Ascending aorta (tissue), 2 donors: ENCODE results near the gene IGSF3. TPM values are rescaled to one million over a fixed set of nuclear protein-coding genes. Genes with fewer than 3 reads are reported as not detected.

Experiments used
- DNase-seq, 2 donors: peaks; one replicate each; pipeline ENCODE4 v3.0.0-alpha.2; 2019; ENCODE audit warnings: low spot score in 2 of 2
- H3K27ac ChIP-seq, 2 donors: fragments of 200-600 bp; sonication (generic); one replicate each; pipeline ENCODE4 v1.5.1; 2016 to 2017; ENCODE audit warnings: mild to moderate bottlenecking in 1 of 2
- H3K27me3 ChIP-seq: fragments of 200-600 bp; sonication (generic); one replicate; pipeline ENCODE4 v1.5.1; 2017
- H3K36me3 ChIP-seq, 2 donors: fragments of 200-600 bp; sonication (generic); one replicate each; pipeline ENCODE4 v1.5.1; 2016
- H3K4me1 ChIP-seq, 2 donors: fragments of 200-600 bp; sonication (generic); one replicate each; pipeline ENCODE4 v1.5.1; 2016 to 2017; ENCODE audit warnings: mild to moderate bottlenecking in 1 of 2
- H3K4me3 ChIP-seq, 2 donors: fragments of 200-600 bp; sonication (generic); one replicate each; pipeline ENCODE4 v1.5.1; 2016 to 2017; ENCODE audit warnings: mild to moderate bottlenecking in 1 of 2
- H3K9me3 ChIP-seq, 2 donors: fragments of 200-600 bp; sonication (generic); one replicate each; pipeline ENCODE4 v1.5.1; 2016
- CTCF ChIP-seq, 3 experiments: fragments of 200-600 bp in 2 of 3; fragments of 450-650 bp in 1 of 3; sonication (generic) in 2 of 3; IDR thresholded peaks; one replicate each; pipeline ENCODE4 v1.5.1; 2016 to 2019; ENCODE audit warnings: antibody characterized with exemption in 3 of 3, mild to moderate bottlenecking in 1 of 3, moderate library complexity in 1 of 3
- intact Hi-C: fragments of 100-400 bp; cut with DNase I; formaldehyde crosslinking; loops from one replicate; pipeline ENCODE4 v1.15.1; 2023
- total RNA-seq: library from RNA; depleted of rRNA; stranded (reverse); fragments of >200 nt; gene quantifications from one replicate; pipeline ENCODE4 v1.1.0, GENCODE V29; 2016

Gene IGSF3
- total RNA-seq, 1 donor from 2014 or later, result 0.64 TPM

GRCh38 chr1:116546354-116546977 lies 121.1 kb downstream of the IGSF3 start:
- Histone ChIP-seq H3K27me3 (no peaks in the 10 kb centered on the region), H3K27ac (no peak overlapping the region), H3K9me3 (no peaks in the 10 kb centered on the region), H3K4me3 (no peak overlapping the region), H3K36me3 (peaks cover 15 to 24% of the 10 kb centered on the region in 2 donors), H3K4me1 (no peaks in the 10 kb centered on the region)
- intact Hi-C loops, result no loop called here
- DNase-seq, result no peak
- TF ChIP-seq CTCF (IDR thresholded peaks at IDR 0.05), result no peak

GRCh38 chr1:116545359-116545705 lies 122.2 kb downstream of the IGSF3 start:
- no peak overlapping the region for H3K4me3 ChIP-seq
- intact Hi-C loops, result no loop called here
- no peaks in the 10 kb centered on the region for H3K4me1 ChIP-seq
- no peak overlapping the region for H3K27ac ChIP-seq
- H3K27me3 ChIP-seq, result no peaks in the 10 kb centered on the region
- TF ChIP-seq CTCF (IDR thresholded peaks at IDR 0.05), result no peak
- no peaks in the 10 kb centered on the region for H3K9me3 ChIP-seq
- H3K36me3 ChIP-seq, result peaks cover 15 to 28% of the 10 kb centered on the region in 2 donors
- no peak for DNase-seq

- Histone ChIP-seq H3K27me3 (no peaks in the 10 kb centered on the region), H3K27ac (no peak overlapping the region), H3K4me3 (no peak overlapping the region), H3K9me3 (no peaks in the 10 kb centered on the region), H3K36me3 (peaks cover 15 to 28% of the 10 kb centered on the region in 2 donors), H3K4me1 (no peaks in the 10 kb centered on the region)
- no peak for TF ChIP-seq CTCF (IDR thresholded peaks at IDR 0.05)
- DNase-seq, result no peak
- intact Hi-C loops, result no loop called here
Measured at GRCh38 chr1:116544588-116545358, 122.8 kb downstream of the IGSF3 start.

- Histone ChIP-seq H3K4me1 (no peaks in the 10 kb centered on the region), H3K9me3 (no peaks in the 10 kb centered on the region), H3K27me3 (no peaks in the 10 kb centered on the region), H3K36me3 (peaks cover 25 to 46% of the 10 kb centered on the region in 2 donors), H3K27ac (no peak overlapping the region), H3K4me3 (no peak overlapping the region)
- TF ChIP-seq CTCF (IDR thresholded peaks at IDR 0.05), result no peak
- intact Hi-C loops, result no loop called here
- DNase-seq, result no peak
Measured at GRCh38 chr1:116540088-116540487, 127.4 kb downstream of the IGSF3 start.

GRCh38 chr1:116538544-116538943 lies 129.0 kb downstream of the IGSF3 start:
- no peak for TF ChIP-seq CTCF (IDR thresholded peaks at IDR 0.05)
- Histone ChIP-seq H3K36me3 (peaks cover 35 to 53% of the 10 kb centered on the region in 2 donors), H3K27me3 (no peaks in the 10 kb centered on the region), H3K4me3 (no peak overlapping the region), H3K9me3 (no peaks in the 10 kb centered on the region), H3K27ac (no peak overlapping the region), H3K4me1 (no peaks in the 10 kb centered on the region)
- intact Hi-C loops, result no loop called here
- DNase-seq, result no peak
